H1 (cell line): ENCODE measurements around the gene LRBA. TPM values are rescaled to one million over a fixed set of nuclear protein-coding genes. Genes with fewer than 3 reads are reported as not detected.

Source experiments
- CTCF ChIA-PET: fragments of 300-600 bp; sonication (Branson Sonifier 250); formaldehyde crosslinking; loops from one replicate; lab custom pipeline; 2021; ENCODE audit not compliant: partially characterized antibody; lab: Charles Lee
- POLR2A ChIA-PET: fragments of 300-600 bp; sonication (Branson Sonifier 250); formaldehyde crosslinking; loops from one replicate; lab custom pipeline; 2021; ENCODE audit warnings: inconsistent platforms; ENCODE audit not compliant: partially characterized antibody; lab: Charles Lee
- DNase-seq, 2 experiments: peaks; one replicate each; pipeline versions ENCODE4 v3.0.0 to v3.0.0-alpha.2; 2010 to 2022; ENCODE audit warnings: low spot score in 2 of 2, low read depth in 1 of 2, mixed read lengths in 1 of 2
- FAIRE-seq: peaks from 2 replicates; lab custom pipeline; 2011; peaks lifted over from hg19 to GRCh38; lab: Jason Lieb, UNC
- H2AFZ ChIP-seq: 2 replicates; pipeline ENCODE4 v1.8.1; 2012; ENCODE audit warnings: low read length, inconsistent platforms
- H2AK5ac ChIP-seq: 2 replicates; pipeline ENCODE4 v1.6.1; 2013; ENCODE audit warnings: low read depth, low read length
- H2BK120ac ChIP-seq: replicated peaks from 2 replicates; pipeline ENCODE3; 2013; ENCODE audit warnings: low read depth, low read length, inconsistent platforms
- H2BK12ac ChIP-seq: 2 replicates; pipeline ENCODE4 v1.6.1; 2013; ENCODE audit warnings: low read depth, low read length
- H2BK15ac ChIP-seq: 2 replicates; pipeline ENCODE4 v1.6.1; 2013; ENCODE audit warnings: low read length
- H2BK20ac ChIP-seq: 2 replicates; pipeline ENCODE4 v1.6.1; 2013; ENCODE audit warnings: low read length
- H2BK5ac ChIP-seq: 2 replicates; pipeline ENCODE4 v1.6.1; 2013; ENCODE audit warnings: low read depth, low read length
- H3K14ac ChIP-seq: 2 replicates; pipeline ENCODE4 v1.6.1; 2013; ENCODE audit warnings: inconsistent platforms; ENCODE audit not compliant: insufficient read length
- H3K18ac ChIP-seq: 2 replicates; pipeline ENCODE4 v1.6.1; 2013; ENCODE audit warnings: low read length; ENCODE audit errors: extremely low read depth
- H3K23ac ChIP-seq: 2 replicates; pipeline ENCODE4 v1.6.1; 2013; ENCODE audit warnings: inconsistent platforms; ENCODE audit not compliant: insufficient read length
- H3K23me2 ChIP-seq: 2 replicates; pipeline ENCODE4 v1.6.1; 2013; ENCODE audit warnings: low read depth, low read length
- H3K27ac ChIP-seq: 2 replicates; pipeline ENCODE4 v1.6.1; 2011; ENCODE audit warnings: low read depth, low read length, inconsistent platforms
- H3K27me3 ChIP-seq, 4 experiments: replicated peaks in 1 of 4; 1 replicate in 1 of 4; 2 replicates in 3 of 4; pipeline versions ENCODE4 v1.6.1 to v1.8.1; 2011 to 2013; ENCODE audit warnings: low read length in 3 of 4, mild to moderate bottlenecking in 3 of 4, inconsistent platforms in 2 of 4, mixed read lengths in 2 of 4, moderate library complexity in 1 of 4; ENCODE audit not compliant: control insufficient read depth in 3 of 4, insufficient read depth in 3 of 4; ENCODE audit errors: extremely low read depth in 1 of 4
- H3K36me3 ChIP-seq, 4 experiments: 2 replicates each; pipeline versions ENCODE4 v1.6.1 to v1.8.1; 2011 to 2013; ENCODE audit warnings: mild to moderate bottlenecking in 4 of 4, low read length in 3 of 4, moderate library complexity in 2 of 4, control low read depth in 1 of 4, inconsistent platforms in 1 of 4; ENCODE audit not compliant: insufficient read depth in 4 of 4, control insufficient read depth in 2 of 4
- H3K4ac ChIP-seq: replicated peaks from 2 replicates; pipeline ENCODE3; 2013; ENCODE audit warnings: low read length, low read depth, mixed read lengths, inconsistent platforms; ENCODE audit not compliant: insufficient read length
- H3K4me1 ChIP-seq, 4 experiments: replicated peaks in 1 of 4; 1 replicate in 1 of 4; 2 replicates in 3 of 4; pipeline versions ENCODE4 v1.6.1 to v1.8.1; 2011 to 2013; ENCODE audit warnings: low read length in 3 of 4, inconsistent platforms in 2 of 4, mixed read lengths in 1 of 4; ENCODE audit not compliant: insufficient read depth in 4 of 4, control insufficient read depth in 3 of 4
- H3K4me2 ChIP-seq, 2 experiments: 2 replicates each; pipeline versions ENCODE4 v1.6.1 to v1.8.1; 2011 to 2013; ENCODE audit warnings: low read depth in 2 of 2, low read length in 2 of 2, control low read depth in 1 of 2, inconsistent platforms in 1 of 2, mild to moderate bottlenecking in 1 of 2; ENCODE audit not compliant: insufficient read depth in 1 of 2
- H3K4me3 ChIP-seq, 4 experiments: fragments of 200-600, 300-600 bp in 1 of 4; sonication (generic), shearing (Covaris generic), sonication (Bioruptor Twin) in 1 of 4; 2 replicates each; pipeline versions ENCODE4 v1.5.1 to v1.8.1; 2011 to 2016; ENCODE audit warnings: low read length in 4 of 4, low read depth in 3 of 4, control low read depth in 2 of 4, inconsistent platforms in 2 of 4, mild to moderate bottlenecking in 2 of 4, mixed read lengths in 1 of 4, moderate library complexity in 1 of 4; ENCODE audit not compliant: insufficient read depth in 2 of 4; ENCODE audit errors: extremely low read depth in 1 of 4
- H3K56ac ChIP-seq: replicated peaks from 2 replicates; pipeline ENCODE3; 2013; ENCODE audit warnings: low read depth, mild to moderate bottlenecking, mixed read lengths, low read length, inconsistent platforms; ENCODE audit not compliant: insufficient read length
- H3K79me1 ChIP-seq: 2 replicates; pipeline ENCODE4 v1.6.1; 2013; ENCODE audit warnings: low read depth, low read length, control low read depth
- H3K79me2 ChIP-seq, 2 experiments: 2 replicates each; pipeline versions ENCODE4 v1.6.1 to v1.8.1; 2012 to 2013; ENCODE audit warnings: low read length in 2 of 2, mild to moderate bottlenecking in 2 of 2, inconsistent platforms in 1 of 2; ENCODE audit not compliant: insufficient read depth in 2 of 2, control insufficient read depth in 1 of 2
- H3K9ac ChIP-seq, 4 experiments: replicated peaks in 1 of 4; 1 replicate in 1 of 4; 2 replicates in 3 of 4; pipeline versions ENCODE4 v1.6.1 to v1.8.1; 2011 to 2013; ENCODE audit warnings: low read depth in 3 of 4, low read length in 3 of 4, control low read depth in 2 of 4, mild to moderate bottlenecking in 2 of 4, moderate library complexity in 2 of 4, inconsistent platforms in 1 of 4; ENCODE audit errors: extremely low read depth in 1 of 4
- H3K9me3 ChIP-seq, 2 experiments: 2 replicates each; pipeline versions ENCODE4 v1.6.1 to v1.8.1; 2012 to 2013; ENCODE audit warnings: mild to moderate bottlenecking in 2 of 2, moderate library complexity in 2 of 2, control low read depth in 1 of 2, inconsistent platforms in 1 of 2, low read depth in 1 of 2, low read length in 1 of 2, mixed read lengths in 1 of 2; ENCODE audit not compliant: insufficient read depth in 2 of 2
- H4K20me1 ChIP-seq, 2 experiments: replicated peaks in 1 of 2; 2 replicates each; pipeline versions ENCODE3 to v1.8.1; 2011 to 2013; ENCODE audit warnings: inconsistent platforms in 2 of 2, low read length in 2 of 2, mild to moderate bottlenecking in 1 of 2; ENCODE audit not compliant: insufficient read depth in 2 of 2, control insufficient read depth in 1 of 2
- H4K5ac ChIP-seq: 2 replicates; pipeline ENCODE4 v1.6.1; 2013; ENCODE audit warnings: low read length, low read depth, mixed read lengths, inconsistent platforms; ENCODE audit not compliant: insufficient read length
- H4K8ac ChIP-seq: 2 replicates; pipeline ENCODE4 v1.8.0; 2013; ENCODE audit warnings: mild to moderate bottlenecking, moderate library complexity, low read length, inconsistent platforms; ENCODE audit not compliant: insufficient read depth; ENCODE audit errors: extremely low read depth
- H4K91ac ChIP-seq: replicated peaks from 2 replicates; pipeline ENCODE3; 2013; ENCODE audit warnings: low read length, mixed read lengths, inconsistent platforms; ENCODE audit not compliant: insufficient read length
- E2F6 ChIP-seq: IDR thresholded peaks from 2 replicates; pipeline ENCODE4 v1.6.1; 2012; ENCODE audit warnings: inconsistent platforms
- GTF2F1 ChIP-seq: IDR thresholded peaks from 2 replicates; pipeline ENCODE4 v1.6.1; 2012; ENCODE audit warnings: low read depth, low read length, improper control_type of control experiment, borderline replicate concordance
- POLR2A ChIP-seq, 2 experiments: IDR thresholded peaks; 1 replicate in 1 of 2; 2 replicates in 1 of 2; pipeline ENCODE4 v1.6.1; 2011; ENCODE audit warnings: low read depth in 2 of 2, low read length in 2 of 2, mild to moderate bottlenecking in 2 of 2; ENCODE audit errors: control extremely low read depth in 1 of 2
- SRF ChIP-seq: IDR thresholded peaks from 2 replicates; pipeline ENCODE4 v1.6.1; 2011; ENCODE audit warnings: mild to moderate bottlenecking, low read depth, low read length, moderate library complexity
- WGBS, 2 experiments: shearing (Covaris generic) in 1 of 2; methylation state at CpG; one replicate each; pipeline versions ENCODE4 v1.1.6 to v1.1.7; 2013 to 2015; ENCODE audit warnings: low lambda C conversion rate in 2 of 2, mixed read lengths in 2 of 2, inconsistent platforms in 1 of 2, low coverage in 1 of 2, missing lambda C conversion rate in 1 of 2; ENCODE audit not compliant: insufficient replicate concordance in 2 of 2, insufficient coverage in 1 of 2, insufficient read length in 1 of 2; ENCODE audit errors: extremely low coverage in 1 of 2, missing lambda C conversion rate in 1 of 2; 5-methylcytosine and 5-hydroxymethylcytosine counted together
- polyA plus RNA-seq, 7 experiments: library from polyadenylated mRNA; depleted of rRNA in 3 of 7; stranded (reverse) in 5 of 7; unstranded in 2 of 7; fragments of >200 nt in 5 of 7; fragments of 200-250 nt in 2 of 7; gene quantifications; 1 replicate in 5 of 7; 2 replicates in 1 of 7; 4 replicates in 1 of 7; pipeline versions ENCODE4 v1.2.1 to v1.2.3, GENCODE V29; 2011 to 2013; ENCODE audit warnings: missing spikeins in 2 of 7, mixed read lengths in 2 of 7
- total RNA-seq: library from RNA; stranded (reverse); fragmentation: NEBNext Ultra II Directional; extraction: Animal tissue kit (Norgen Biotek cat#: 25700); gene quantifications from 2 replicates; pipeline ENCODE4 v1.2.1, GENCODE V29; 2021

The LRBA gene
- total and polyA plus RNA-seq, 2 of the 8 experiments (the other 6 are each of a cell fraction or from before 2014, with no cell fraction given) = 54.6 to 83.2 TPM

- TF ChIP-seq SRF = no peak
- TF ChIP-seq GTF2F1 = no peak
- TF ChIP-seq E2F6 = no peak
- no peak for TF ChIP-seq POLR2A (IDR thresholded peaks at IDR 0.05; ENCODE audit: control extremely low read depth in 1 of 2, low read depth in 2 of 2, low read length in 2 of 2)
- TF ChIP-seq, all 59 proteins: peak for 0
- H2BK12ac ChIP-seq = no peak overlapping the region
- H3K14ac ChIP-seq = no peak overlapping the region
- no peaks in the 10 kb centered on the region for H3K23me2 ChIP-seq
- no peak overlapping the region for H2BK20ac ChIP-seq
- no peaks in the 10 kb centered on the region for H3K27me3 ChIP-seq
- no peaks in the 10 kb centered on the region for H3K79me2 ChIP-seq
- no peak overlapping the region for H3K4ac ChIP-seq
- H2BK5ac ChIP-seq = no peak overlapping the region
- H2AFZ ChIP-seq = no peak overlapping the region
- H2AK5ac ChIP-seq = no peak overlapping the region
- no peak overlapping the region for H3K4me2 ChIP-seq
- 86% methylated on average over 3 of the region's 3 CpGs; no CpG with 5 or more reads in 1 of the 2 experiments for WGBS, 2 experiments
- no peaks in the 10 kb centered on the region for H4K20me1 ChIP-seq
- H3K4me3 ChIP-seq = no peak overlapping the region
- ChIA-PET POLR2A (interaction anchor here (1.2 kb wide), 1 partner anchor 12 kb away, joined by 4 read pairs; no protein-coding TSS in a partner anchor), CTCF (no interaction called here)
- no peaks in the 10 kb centered on the region for H3K36me3 ChIP-seq
- H2BK15ac ChIP-seq = no peak overlapping the region
- H2BK120ac ChIP-seq = no peak overlapping the region
- no peak overlapping the region for H3K18ac ChIP-seq
- H3K56ac ChIP-seq = no peak overlapping the region
- no peak for DNase-seq
- no peak overlapping the region for H3K27ac ChIP-seq
- H4K5ac ChIP-seq = no peak overlapping the region
- no peak overlapping the region for H3K9ac ChIP-seq
- H3K9me3 ChIP-seq = peaks cover 3 to 4% of the 10 kb centered on the region in 2 experiments; a peak in 2 of 4 replicates
- no peak overlapping the region for H4K8ac ChIP-seq
- FAIRE-seq = no peak
- H3K23ac ChIP-seq = no peak overlapping the region
- no peaks in the 10 kb centered on the region for H3K4me1 ChIP-seq
- H3K79me1 ChIP-seq = no peaks in the 10 kb centered on the region
- H4K91ac ChIP-seq = no peak overlapping the region
Measured at GRCh38 chr4:150567070-150567469, 448.0 kb downstream of the LRBA start.
